SJSA1 (cell line): Measurements from ENCODE around the gene BRF1. TPM values are rescaled to one million over a fixed set of nuclear protein-coding genes. Genes with fewer than 3 reads are reported as not detected.
"Not testable (repeated sequence)": the region's sequence is repeated elsewhere in the genome, so short reads cannot be mapped to it uniquely, and the experiment has no call there.

Source experiments
- DNase-seq, 2 experiments: peaks; one replicate each; pipeline ENCODE4 v3.0.0-alpha.2; 2015 to 2020; ENCODE audit warnings: low spot score in 2 of 2, low read depth in 1 of 2
- H3K27ac ChIP-seq: fragments of 250-450 bp; sonication (Bioruptor Pico); 2 replicates; pipeline ENCODE4 v1.5.1; 2020; ENCODE audit warnings: mild to moderate bottlenecking, moderate library complexity
- H3K27me3 ChIP-seq: fragments of 250-450 bp; sonication (Bioruptor Pico); replicated peaks from 2 replicates; pipeline ENCODE4 v1.5.1; 2020; ENCODE audit warnings: mild to moderate bottlenecking, moderate library complexity
- H3K36me3 ChIP-seq: fragments of 250-450 bp; sonication (Bioruptor Pico); 2 replicates; pipeline ENCODE4 v1.5.1; 2020; ENCODE audit warnings: mild to moderate bottlenecking
- H3K4me1 ChIP-seq: fragments of 250-450 bp; sonication (Bioruptor Pico); replicated peaks from 2 replicates; pipeline ENCODE4 v1.6.1; 2021; ENCODE audit warnings: mild to moderate bottlenecking
- H3K4me3 ChIP-seq: fragments of 250-450 bp; sonication (Bioruptor Pico); 2 replicates; pipeline ENCODE4 v1.5.1; 2020; ENCODE audit warnings: mild to moderate bottlenecking
- H3K9me3 ChIP-seq: fragments of 250-450 bp; sonication (Bioruptor Pico); replicated peaks from 2 replicates; pipeline ENCODE4 v1.5.1; 2020; ENCODE audit warnings: mild to moderate bottlenecking
- total RNA-seq: library from RNA; depleted of rRNA; stranded (reverse); fragments of >200 nt; shearing (Covaris generic); gene quantifications from 2 replicates; pipeline ENCODE4 v1.2.3, GENCODE V29; 2014

BRF1 gene
- total RNA-seq, 1 experiment from 2014 or later: 35.8 TPM

DNA sequence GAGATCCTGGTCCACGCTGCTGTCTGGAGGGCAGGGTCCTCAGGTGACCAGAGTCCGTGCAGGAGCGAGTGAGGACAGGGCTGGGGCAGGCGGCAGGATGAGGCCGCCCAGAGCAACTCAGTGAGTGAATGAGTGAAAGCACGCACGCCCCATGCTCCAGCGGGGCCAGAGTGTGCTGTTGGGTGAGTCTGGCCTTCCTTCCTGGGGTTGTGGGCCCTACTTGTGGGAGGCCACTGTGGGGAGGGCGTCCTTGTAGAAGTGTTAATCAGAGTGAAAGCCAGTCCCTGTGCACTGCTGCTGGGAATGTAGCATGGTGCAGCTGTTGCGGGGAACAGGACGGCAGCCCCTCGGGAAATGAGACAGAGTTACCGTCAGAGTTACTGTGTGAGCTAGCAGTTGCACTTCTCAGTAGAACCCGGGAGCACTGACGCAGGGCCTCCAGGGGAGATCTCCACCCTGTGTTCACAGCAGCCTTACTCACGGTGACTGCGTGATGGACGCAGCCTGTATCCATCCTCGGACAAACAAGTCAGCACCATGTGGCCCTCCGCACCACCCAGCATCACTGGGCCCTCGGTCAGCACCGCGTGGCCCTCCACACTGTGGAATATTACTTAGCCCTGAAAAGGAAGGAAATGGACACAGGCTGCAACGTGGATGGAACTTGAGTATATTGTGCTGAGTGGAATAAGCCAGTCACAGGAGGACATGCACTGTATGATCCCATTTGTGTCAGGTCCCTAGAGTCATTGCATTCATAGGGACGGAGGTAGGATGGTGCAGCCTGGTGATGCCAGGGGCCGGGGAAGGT, 35.9 kb upstream of the BRF1 start:
- Histone ChIP-seq H3K36me3 (no peaks in the 10 kb centered on the region), H3K4me3 (no peak overlapping the region), H3K27ac (no peak overlapping the region), H3K9me3 (peaks cover 2% of the 10 kb centered on the region; the same call in 1 of the 2 replicates), H3K27me3 (no peaks in the 10 kb centered on the region), H3K4me1 (peaks cover 6% of the 10 kb centered on the region)
- no peak for DNase-seq

DNA sequence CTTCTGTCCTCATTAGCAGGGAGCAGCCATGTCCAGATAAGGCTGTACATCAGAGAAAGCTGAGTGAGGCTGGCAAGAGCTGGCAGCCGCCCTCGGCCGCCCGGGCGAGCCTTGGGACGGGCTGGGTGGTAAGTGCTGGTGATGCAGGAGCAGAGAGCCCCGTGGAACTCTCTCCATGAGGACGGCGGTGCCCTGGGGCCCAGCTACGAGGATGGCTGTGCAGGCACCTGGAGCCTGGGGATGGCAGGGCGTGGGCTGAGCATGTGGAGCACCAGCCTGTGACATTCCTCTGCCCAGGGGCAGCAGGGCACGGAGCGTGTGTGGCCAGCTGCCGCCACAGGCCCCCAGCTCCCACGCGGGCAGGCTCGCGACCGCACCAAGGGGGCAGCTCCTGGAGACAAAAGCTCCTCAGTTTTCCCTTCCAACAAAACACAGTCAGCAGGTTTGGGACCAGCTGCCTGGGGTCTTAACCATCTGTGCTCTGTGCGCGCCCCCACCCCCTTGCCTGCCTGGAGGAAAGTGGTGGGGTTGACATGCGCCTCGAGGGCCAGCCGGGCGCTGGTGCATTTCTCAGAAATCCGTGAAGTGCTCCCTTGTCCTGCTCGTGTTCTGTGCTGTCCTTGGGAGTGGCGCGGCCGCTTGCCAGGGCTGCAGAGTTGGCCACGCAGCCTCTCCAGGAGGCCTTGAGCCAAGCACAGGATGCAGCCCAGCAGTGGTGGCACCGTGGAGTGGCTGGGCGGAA, 35.1 kb upstream of the BRF1 start:
- Histone ChIP-seq H3K36me3 (no peaks in the 10 kb centered on the region), H3K27me3 (no peaks in the 10 kb centered on the region), H3K9me3 (peaks cover 2% of the 10 kb centered on the region; the same call in 1 of the 2 replicates), H3K4me3 (no peak overlapping the region), H3K27ac (no peak overlapping the region), H3K4me1 (peaks cover 6% of the 10 kb centered on the region)
- no peak for DNase-seq

DNA sequence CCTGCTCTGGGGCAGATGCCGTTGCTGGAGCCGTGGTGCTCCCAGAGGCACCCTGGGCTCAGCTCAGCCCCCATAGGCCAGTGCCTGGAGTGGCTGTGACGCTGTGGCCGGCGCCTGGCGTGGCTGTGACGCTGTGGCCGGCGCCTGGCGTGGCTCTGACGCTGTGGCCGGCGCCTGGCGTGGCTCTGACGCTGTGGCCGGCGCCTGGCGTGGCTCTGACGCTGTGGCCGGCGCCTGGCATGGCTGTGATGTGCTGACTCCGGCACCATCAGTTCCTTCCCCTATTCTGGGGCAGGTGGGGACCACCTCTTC, 34.4 kb upstream of the BRF1 start:
- not testable (repeated sequence) for H3K4me1 ChIP-seq, H3K36me3 ChIP-seq, H3K27me3 ChIP-seq, DNase-seq, H3K9me3 ChIP-seq, H3K27ac ChIP-seq, H3K4me3 ChIP-seq

DNA sequence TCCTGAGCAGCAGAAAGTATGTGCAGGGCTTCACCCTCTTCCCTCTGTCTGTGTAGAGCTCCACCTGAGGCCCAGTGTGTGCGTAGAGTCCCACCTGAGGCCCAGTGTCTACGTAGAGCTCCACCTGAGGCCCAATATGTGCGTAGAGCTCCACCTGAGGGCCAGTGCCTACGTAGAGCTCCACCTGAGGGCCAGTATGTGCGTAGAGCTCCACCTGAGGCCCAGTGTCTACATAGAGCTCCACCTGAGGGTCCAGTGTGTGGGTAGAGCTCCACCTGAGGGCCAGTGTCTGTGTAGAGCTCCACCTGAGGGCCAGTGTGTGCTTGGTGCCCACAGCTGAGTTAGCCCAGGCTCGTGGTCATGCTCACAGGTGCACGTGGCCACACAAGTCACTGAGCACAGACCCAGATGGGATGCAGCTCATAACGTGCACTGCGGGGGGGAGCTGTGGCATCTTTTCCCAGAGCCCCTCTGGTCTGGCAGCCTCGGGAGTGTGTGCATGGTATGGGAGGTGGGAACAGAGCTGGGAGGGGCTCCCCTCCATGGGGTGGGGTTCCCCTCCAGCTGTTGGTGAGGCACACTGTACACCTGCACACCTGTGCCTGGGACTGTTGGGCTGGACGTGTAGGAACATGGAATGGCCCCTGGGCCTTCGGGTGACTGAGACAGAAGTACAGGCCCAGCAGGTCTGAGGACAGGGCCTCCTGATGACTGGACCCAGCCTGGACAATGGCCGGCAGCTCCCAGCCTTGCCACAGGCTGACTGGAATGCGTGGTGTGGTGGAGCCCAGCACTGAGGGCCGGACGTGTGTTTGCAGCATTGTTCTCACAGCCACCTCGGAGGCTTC, 33.8 kb upstream of the BRF1 start:
- no peak for DNase-seq
- Histone ChIP-seq H3K9me3 (peaks cover 2% of the 10 kb centered on the region; the same call in 1 of the 2 replicates), H3K4me3 (no peak overlapping the region), H3K36me3 (no peaks in the 10 kb centered on the region), H3K4me1 (peaks cover 6% of the 10 kb centered on the region), H3K27me3 (no peaks in the 10 kb centered on the region), H3K27ac (no peak overlapping the region)

GRCh38 chr14:105333613-105334364, 33.0 kb upstream of the BRF1 start:
- Histone ChIP-seq H3K9me3 (peaks cover 2% of the 10 kb centered on the region; the same call in 1 of the 2 replicates), H3K27ac (no peak overlapping the region), H3K27me3 (no peaks in the 10 kb centered on the region), H3K4me3 (no peak overlapping the region), H3K36me3 (no peaks in the 10 kb centered on the region), H3K4me1 (peaks cover 6% of the 10 kb centered on the region)
- no peak for DNase-seq

DNA sequence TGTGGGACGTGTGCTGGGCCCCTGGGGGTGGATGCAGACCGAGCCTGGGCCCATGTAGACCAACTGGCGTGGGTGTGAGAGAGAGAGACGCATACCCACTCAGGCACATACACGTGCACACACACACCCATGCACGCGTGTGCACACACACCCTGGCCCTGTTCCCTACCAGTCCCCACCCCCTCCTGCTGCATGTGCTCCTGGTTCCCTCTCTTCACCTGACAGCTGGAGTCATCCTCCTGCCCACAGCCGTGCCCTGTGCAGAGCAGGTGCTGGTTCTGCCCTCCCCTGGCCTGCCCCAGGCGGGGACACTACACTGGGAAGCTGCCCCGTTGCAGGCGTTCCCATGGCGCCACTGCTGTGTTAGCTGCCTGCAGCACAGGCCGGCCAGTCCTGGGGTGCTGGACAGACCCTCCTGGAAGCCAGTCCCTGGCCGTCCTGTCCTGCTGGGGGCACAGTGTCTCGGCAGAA, 32.3 kb upstream of the BRF1 start:
- no peak overlapping the region for H3K27ac ChIP-seq
- H3K27me3 ChIP-seq: no peaks in the 10 kb centered on the region
- H3K9me3 ChIP-seq: peaks cover 2% of the 10 kb centered on the region; the same call in 1 of the 2 replicates
- no peaks in the 10 kb centered on the region for H3K36me3 ChIP-seq
- H3K4me3 ChIP-seq: no peak overlapping the region
- no peak for DNase-seq
- H3K4me1 ChIP-seq: peaks cover 6% of the 10 kb centered on the region

GRCh38 chr14:105332350-105332874, 31.6 kb upstream of the BRF1 start:
- H3K9me3 ChIP-seq: peaks cover 2% of the 10 kb centered on the region; the same call in 1 of the 2 replicates
- no peak overlapping the region for H3K27ac ChIP-seq
- H3K4me1 ChIP-seq: peaks cover 6% of the 10 kb centered on the region
- H3K27me3 ChIP-seq: no peaks in the 10 kb centered on the region
- no peak overlapping the region for H3K4me3 ChIP-seq
- no peak for DNase-seq
- H3K36me3 ChIP-seq: no peaks in the 10 kb centered on the region

- Histone ChIP-seq H3K27ac (no peak overlapping the region), H3K9me3 (peaks cover 2% of the 10 kb centered on the region; the same call in 1 of the 2 replicates), H3K4me1 (peaks cover 6% of the 10 kb centered on the region), H3K27me3 (no peaks in the 10 kb centered on the region), H3K36me3 (no peaks in the 10 kb centered on the region), H3K4me3 (no peak overlapping the region)
- DNase-seq: no peak
These were observed 31.0 kb upstream of the BRF1 start for GRCh38 chr14:105331575-105332349.

DNA sequence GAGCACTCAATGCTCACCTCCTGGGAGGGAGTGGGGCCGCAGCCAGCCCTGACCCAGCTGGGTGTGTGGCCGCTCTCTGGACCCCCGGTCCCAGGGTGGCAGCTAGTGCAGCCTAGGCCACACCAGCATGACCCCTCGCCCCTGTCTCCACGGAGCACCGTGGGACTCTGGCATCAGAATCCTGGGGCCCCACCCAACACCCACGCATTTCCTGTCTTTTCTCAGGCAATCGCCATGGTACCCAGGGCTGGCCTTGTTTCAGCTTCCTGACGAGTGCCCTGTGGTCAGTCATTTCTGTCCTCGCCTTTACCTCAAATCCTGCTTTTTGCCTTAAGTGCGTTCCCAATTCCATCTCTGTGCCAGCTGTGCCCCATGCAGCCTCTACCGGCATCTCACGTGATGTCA, 29.7 kb upstream of the BRF1 start:
- H3K27me3 ChIP-seq: no peaks in the 10 kb centered on the region
- no peaks in the 10 kb centered on the region for H3K36me3 ChIP-seq
- H3K27ac ChIP-seq: no peak overlapping the region
- H3K4me1 ChIP-seq: peaks cover 6% of the 10 kb centered on the region
- H3K9me3 ChIP-seq: peaks cover 2% of the 10 kb centered on the region; the same call in 1 of the 2 replicates
- no peak for DNase-seq
- H3K4me3 ChIP-seq: no peak overlapping the region

GRCh38 chr14:105329411-105330150, 28.8 kb upstream of the BRF1 start:
- Histone ChIP-seq H3K27me3 (no peaks in the 10 kb centered on the region), H3K9me3 (peaks cover 2% of the 10 kb centered on the region; the same call in 1 of the 2 replicates), H3K36me3 (no peaks in the 10 kb centered on the region), H3K4me3 (no peak overlapping the region), H3K27ac (no peak overlapping the region), H3K4me1 (peaks cover 6% of the 10 kb centered on the region)
- no peak for DNase-seq

GRCh38 chr14:105328678-105329390, 28.0 kb upstream of the BRF1 start:
- Histone ChIP-seq H3K27me3 (no peaks in the 10 kb centered on the region), H3K36me3 (no peaks in the 10 kb centered on the region), H3K4me1 (peaks cover 6% of the 10 kb centered on the region), H3K9me3 (peaks cover 2% of the 10 kb centered on the region; the same call in 1 of the 2 replicates), H3K27ac (no peak overlapping the region), H3K4me3 (no peak overlapping the region)
- DNase-seq: no peak
